Measurements from ENCODE around the gene LHX2. TPM values are rescaled to one million over a fixed set of nuclear protein-coding genes. Genes with fewer than 3 reads are reported as not detected.

LHX2 gene
- total RNA-seq, 1 experiment from 2014 or later = not detected

- H3K27me3 ChIP-seq (ENCODE audit: insufficient read depth, low read length) = no peaks in the 10 kb centered on the region; the same call in 1 of the 2 replicates
- H3K9ac ChIP-seq (ENCODE audit: extremely low read depth, insufficient read length, low read length) = no peak overlapping the region
- H2BK12ac ChIP-seq (ENCODE audit: insufficient read length, low read depth, low read length) = no peak overlapping the region
- H2AFZ ChIP-seq (ENCODE audit: low read length) = no peak overlapping the region
- no peaks in the 10 kb centered on the region for H3K23me2 ChIP-seq (ENCODE audit: insufficient read length, low read depth, low read length, poor library complexity, severe bottlenecking)
- no peak overlapping the region for H2AK5ac ChIP-seq (ENCODE audit: insufficient read length, low read length)
- H3K4ac ChIP-seq (ENCODE audit: low read depth, low read length) = no peak overlapping the region
- WGBS (ENCODE audit: extremely low coverage, insufficient read length, low lambda C conversion rate) = no CpG with 5 or more reads among the region's 3 CpGs
- no peak overlapping the region for H4K8ac ChIP-seq (replicated peaks; ENCODE audit: insufficient read length, low read depth, low read length)
- H3T11ph ChIP-seq (ENCODE audit: low read length) = no peak overlapping the region
- H3K23ac ChIP-seq (ENCODE audit: insufficient read length, low read depth, low read length) = no peak overlapping the region
- H3K14ac ChIP-seq (ENCODE audit: insufficient read depth, low read length) = no peak overlapping the region
- H4K20me1 ChIP-seq (ENCODE audit: control insufficient read depth, insufficient read depth, insufficient read length) = no peaks in the 10 kb centered on the region
- H3K79me2 ChIP-seq (ENCODE audit: insufficient read depth, low read length) = no peaks in the 10 kb centered on the region
- no peak overlapping the region for H3K56ac ChIP-seq (ENCODE audit: insufficient read length, low read depth, low read length)
- H3K27ac Mint-ChIP-seq = no peak overlapping the region
- no peaks in the 10 kb centered on the region; a peak in 1 of 7 replicates for H3K36me3 Mint-ChIP-seq (ENCODE audit: insufficient read depth in 1 of 3, low read depth in 3 of 3)
- no peaks in the 10 kb centered on the region; the same call in 1 of the 2 replicates for H3K4me1 ChIP-seq (ENCODE audit: insufficient read depth, low read length)
- no peak for DNase-seq
- peaks cover 23% of the 10 kb centered on the region for H3K27me3 Mint-ChIP-seq (ENCODE audit: low read depth)
- H3K18ac ChIP-seq (ENCODE audit: insufficient read length, low read depth, low read length) = no peak overlapping the region
- peaks cover 0 to 12% of the 10 kb centered on the region in 2 experiments; a peak in 3 of 4 replicates for H3K4me1 Mint-ChIP-seq
- H4K5ac ChIP-seq (ENCODE audit: insufficient read length, low read depth, low read length) = no peak overlapping the region
- peaks cover 0 to 3% of the 10 kb centered on the region in 2 experiments; a peak in 2 of 5 replicates for H3K9me3 Mint-ChIP-seq
- no peak overlapping the region for H3K4me3 Mint-ChIP-seq
- no peak for TF ChIP-seq CTCF (conservative IDR thresholded peaks at IDR 0.05)
- H2BK5ac ChIP-seq (ENCODE audit: insufficient read length, low read length) = no peak overlapping the region
- H2BK120ac ChIP-seq (ENCODE audit: low read depth, low read length, poor library complexity, severe bottlenecking) = no peak overlapping the region
- H3K27ac ChIP-seq (ENCODE audit: insufficient read length, low read depth, low read length) = no peak overlapping the region
- no peaks in the 10 kb centered on the region for H3K9me3 ChIP-seq (ENCODE audit: control insufficient read depth, low read depth, low read length)
- H3K79me1 ChIP-seq (ENCODE audit: insufficient read depth, low read depth, low read length, poor library complexity, severe bottlenecking) = no peaks in the 10 kb centered on the region
- no peak overlapping the region for H2BK15ac ChIP-seq (ENCODE audit: low read depth, low read length)
- H4K91ac ChIP-seq (ENCODE audit: insufficient read length, low read depth, low read length) = no peak overlapping the region
- H2BK20ac ChIP-seq (ENCODE audit: low read depth, low read length, poor library complexity, severe bottlenecking) = no peak overlapping the region
- H3K4me2 ChIP-seq (ENCODE audit: insufficient read depth, insufficient read length, low read length) = no peak overlapping the region
Observed at GRCh38 chr9:124075761-124076160, 64.2 kb downstream of the LHX2 start.

All from H9 (cell line).